Mammary epithelial cell (primary cell): ENCODE data around the gene ARHGAP11A.

Source experiments
- CTCF ChIP-seq, 2 donors: IDR thresholded peaks in 1 of 2; conservative IDR thresholded peaks in 1 of 2; 2 replicates each; pipeline ENCODE4 v1.5.1; 2011 to 2012; ENCODE audit warnings: inconsistent platforms in 2 of 2, low read length in 2 of 2, mild to moderate bottlenecking in 2 of 2, control low read depth in 1 of 2, low read depth in 1 of 2; ENCODE audit not compliant: insufficient read depth in 1 of 2; ENCODE audit errors: extremely low read depth in 1 of 2
- EZH2 ChIP-seq: IDR thresholded peaks from 2 replicates; pipeline ENCODE4 v1.6.1; 2012; ENCODE audit warnings: low read length, inconsistent platforms, borderline replicate concordance

- TF ChIP-seq CTCF (conservative IDR thresholded peaks at IDR 0.05 in 1 of 2, IDR thresholded peaks at IDR 0.05 in 1 of 2; ENCODE audit: extremely low read depth in 1 of 2, insufficient read depth in 1 of 2, low read depth in 1 of 2, low read length in 2 of 2) (no peak), EZH2 (no peak)
Measured at GRCh38 chr15:32636908-32637567, 21.7 kb downstream of the ARHGAP11A start.
